Tibial nerve (tissue), 4 donors: ENCODE results near the gene TECPR1.

ENCODE experiments used
- CTCF ChIP-seq, 5 experiments: fragments of 200-600 bp in 3 of 5; fragments of 450-650 bp in 2 of 5; sonication (generic) in 3 of 5; IDR thresholded peaks; one replicate each; pipeline ENCODE4 v1.5.1; 2016 to 2019; ENCODE audit warnings: antibody characterized with exemption in 5 of 5, mild to moderate bottlenecking in 3 of 5, moderate library complexity in 2 of 5
- EP300 ChIP-seq, 2 donors: sonication (generic); formaldehyde crosslinking; IDR thresholded peaks; one replicate each; pipeline ENCODE4 v1.6.1; 2017; ENCODE audit warnings: antibody characterized with exemption in 2 of 2, mild to moderate bottlenecking in 1 of 2
- POLR2A ChIP-seq, 2 donors: fragments of 450-650 bp; IDR thresholded peaks; one replicate each; pipeline ENCODE4 v1.6.1; 2017; ENCODE audit warnings: antibody characterized with exemption in 2 of 2, mild to moderate bottlenecking in 2 of 2, moderate library complexity in 2 of 2

GRCh38 chr7:98230746-98231471, 21.1 kb downstream of the TECPR1 start:
- TF ChIP-seq POLR2A (IDR thresholded peaks at IDR 0.05) (no peak), CTCF (IDR thresholded peaks at IDR 0.05) (no peak), EP300 (IDR thresholded peaks at IDR 0.05) (no peak)
